Kidney (tissue), 22 donors: ENCODE data around the gene ZNF780B. TPM values are rescaled to one million over a fixed set of nuclear protein-coding genes. Genes with fewer than 3 reads are reported as not detected.

Source experiments
- DNase-seq, 5 donors: peaks; one replicate each; pipeline ENCODE4 v3.0.0-alpha.2; 2013 to 2020
- FAIRE-seq: peaks from 2 replicates; lab custom pipeline; 2012; peaks lifted over from hg19 to GRCh38; lab: Jason Lieb, UNC
- H3K27ac ChIP-seq, 2 donors: one replicate each; pipeline ENCODE4 v1.7.0; 2013; ENCODE audit warnings: low read depth in 2 of 2, low read length in 2 of 2, inconsistent platforms in 1 of 2
- H3K27me3 ChIP-seq: one replicate; pipeline ENCODE4 v1.7.1; 2013; ENCODE audit warnings: low read length, inconsistent platforms; ENCODE audit not compliant: control insufficient read depth, insufficient read depth
- H3K36me3 ChIP-seq, 3 donors: one replicate each; pipeline versions ENCODE4 v1.7.0 to v1.7.1; 2013; ENCODE audit warnings: low read length in 3 of 3, control low read depth in 1 of 3, inconsistent platforms in 1 of 3; ENCODE audit not compliant: insufficient read depth in 3 of 3, control insufficient read depth in 2 of 3
- H3K4me1 ChIP-seq, 3 donors: one replicate each; pipeline versions ENCODE4 v1.7.0 to v1.7.1; 2013; ENCODE audit warnings: low read length in 3 of 3, inconsistent platforms in 1 of 3, low read depth in 1 of 3; ENCODE audit not compliant: control insufficient read depth in 2 of 3, insufficient read depth in 2 of 3
- H3K4me3 ChIP-seq, 3 donors: one replicate each; pipeline versions ENCODE4 v1.7.0 to v1.8.1; 2013; ENCODE audit warnings: low read length in 3 of 3, control low read depth in 1 of 3, inconsistent platforms in 1 of 3
- H3K9ac ChIP-seq, 3 donors: one replicate each; pipeline versions ENCODE4 v1.7.0 to v1.7.1; 2013; ENCODE audit warnings: low read length in 3 of 3, control low read depth in 1 of 3, inconsistent platforms in 1 of 3
- H3K9me3 ChIP-seq, 3 donors: one replicate each; pipeline versions ENCODE4 v1.7.0 to v1.7.1; 2013; ENCODE audit warnings: low read length in 3 of 3, control low read depth in 1 of 3, inconsistent platforms in 1 of 3; ENCODE audit not compliant: control insufficient read depth in 2 of 3, insufficient read depth in 1 of 3
- intact Hi-C: fragments of 100-400 bp; cut with DNase I; formaldehyde crosslinking; loops from one replicate; pipeline ENCODE4 v1.11.1; 2022
- long read RNA-seq, 10 donors: library from polyadenylated mRNA in 1 of 10; unstranded in 1 of 10; transcript quantifications; one replicate each; pipeline ENCODE4 v2.0.0 and lab custom pipeline, GENCODE V29; 2021 to 2026
- polyA plus RNA-seq: library from polyadenylated mRNA; stranded (reverse); fragments of 350-450 nt; fragmentation: Illumina TruSeq; extraction: RNeasy Lipid Tissue Mini Kit (QIAGEN cat#74804); gene quantifications from one replicate; pipeline ENCODE4 v1.2.3, GENCODE V29; 2014; ENCODE audit warnings: low read depth, low replicate concordance; ENCODE audit not compliant: insufficient read depth
- total RNA-seq: library from RNA; stranded (reverse); fragmentation: NEBNext Ultra II Directional; extraction: Animal tissue kit (Norgen Biotek cat#: 25700); gene quantifications from one replicate; pipeline ENCODE4 v1.2.1, GENCODE V29; 2021
- TF ChIP-seq, protein P1 (sequence below): IDR thresholded peaks from 3 replicates; pipeline ENCODE4 v1.5.1; 2012; ENCODE audit warnings: mild to moderate bottlenecking, moderate library complexity, borderline replicate concordance; ENCODE audit not compliant: insufficient read depth; ENCODE audit errors: extremely low read depth
- donor health status: control.
- donor health status: control.
- donor health status: control.
- donor health status: control.
- donor health status: control.
- donor health status: DM: yes; HTN: yes; CAD: no.
- donor health status: Normal renal cell carcinoma (clear cell type).

The ZNF780B gene
- 33.2 TPM for total RNA-seq
- polyA plus RNA-seq, result 4.6 TPM
- long read RNA-seq, donor 1, full-length matches to known transcripts, result 3 of 3 reads
- long read RNA-seq, donor 1, partial matches to known transcripts, result 0 of 3 reads
- long read RNA-seq, donor 1, other reads (novel, unspliced or antisense), result 0 of 3 reads
- long read RNA-seq, donor 2, partial matches to known transcripts, result 5 of 5 reads
- long read RNA-seq, donor 2, other reads (novel, unspliced or antisense), result 0 of 5 reads
- long read RNA-seq, donor 3, result 0 reads
- long read RNA-seq, donor 4, result 0 reads
- long read RNA-seq, donor 5, result 0 reads
- long read RNA-seq, donor 6, result 0 reads
- long read RNA-seq, donor 7, partial matches to known transcripts, result 1 of 3 reads
- long read RNA-seq, donor 7, other reads (novel, unspliced or antisense), result 2 of 3 reads
- long read RNA-seq, donor 8, full-length matches to known transcripts, result 2 of 2 reads
- long read RNA-seq, donor 8, partial matches to known transcripts, result 0 of 2 reads
- long read RNA-seq, donor 8, other reads (novel, unspliced or antisense), result 0 of 2 reads
- long read RNA-seq, donor 9, full-length matches to known transcripts, result 1 of 1 reads
- long read RNA-seq, donor 9, partial matches to known transcripts, result 0 of 1 reads
- long read RNA-seq, donor 9, other reads (novel, unspliced or antisense), result 0 of 1 reads
- long read RNA-seq, donor 10, result 0 reads

DNA sequence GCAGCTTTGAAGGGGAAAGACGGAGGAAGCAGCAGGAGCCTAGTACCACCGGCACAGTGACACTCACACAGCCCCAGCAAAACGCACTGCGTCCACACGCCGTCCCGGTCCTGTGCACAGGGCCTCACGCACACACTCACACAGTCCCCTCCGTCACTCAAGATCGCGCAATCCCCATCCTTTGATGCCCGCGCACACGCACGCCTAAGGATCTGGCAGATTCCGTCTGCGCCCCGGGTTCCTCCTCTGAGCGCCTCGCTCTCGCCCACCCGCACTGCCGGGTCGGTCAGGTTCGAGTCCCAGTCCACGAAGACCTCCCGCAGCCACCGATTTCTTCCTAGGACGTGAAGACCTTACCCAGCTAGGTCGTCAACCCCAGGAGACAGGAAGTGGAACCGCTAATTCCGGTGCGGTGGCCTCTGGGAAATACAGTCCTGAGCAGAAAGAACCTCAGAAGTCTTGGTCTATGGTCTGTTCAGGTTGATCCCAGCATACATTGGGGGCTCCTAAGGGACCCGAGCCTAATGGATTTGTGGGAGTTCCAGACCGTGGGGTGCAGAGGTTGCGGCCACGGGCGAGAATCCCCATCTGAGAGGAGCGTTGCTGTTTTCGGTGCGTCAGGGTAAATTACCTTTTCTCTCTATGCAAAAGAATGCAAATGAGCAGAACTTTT, at the start of gene ZNF780B:
Gene ZNF780B, minus strand, starts transcription at position 400 of the 673 bp plus-strand sequence. CDS start 5,899 bp downstream, outside the sequence.
- peak within 1 kb of the TSS; percentile 59 to 78 (median 63) for H3K9ac ChIP-seq
- DNase-seq, result peak; percentile 75 to 88 (median 78)
- intact Hi-C loops, result no loop called here
- H3K27me3 ChIP-seq, result no peaks in the 10 kb centered on the region
- no peaks in the 10 kb centered on the region for H3K36me3 ChIP-seq
- no peaks in the 10 kb centered on the region for H3K4me1 ChIP-seq
- peak within 1 kb of the TSS; percentile 84 to 97 (median 93) for H3K4me3 ChIP-seq
- peak within 1 kb of the TSS; percentile 51 to 69 for H3K27ac ChIP-seq
- TF ChIP-seq, protein P1, sequence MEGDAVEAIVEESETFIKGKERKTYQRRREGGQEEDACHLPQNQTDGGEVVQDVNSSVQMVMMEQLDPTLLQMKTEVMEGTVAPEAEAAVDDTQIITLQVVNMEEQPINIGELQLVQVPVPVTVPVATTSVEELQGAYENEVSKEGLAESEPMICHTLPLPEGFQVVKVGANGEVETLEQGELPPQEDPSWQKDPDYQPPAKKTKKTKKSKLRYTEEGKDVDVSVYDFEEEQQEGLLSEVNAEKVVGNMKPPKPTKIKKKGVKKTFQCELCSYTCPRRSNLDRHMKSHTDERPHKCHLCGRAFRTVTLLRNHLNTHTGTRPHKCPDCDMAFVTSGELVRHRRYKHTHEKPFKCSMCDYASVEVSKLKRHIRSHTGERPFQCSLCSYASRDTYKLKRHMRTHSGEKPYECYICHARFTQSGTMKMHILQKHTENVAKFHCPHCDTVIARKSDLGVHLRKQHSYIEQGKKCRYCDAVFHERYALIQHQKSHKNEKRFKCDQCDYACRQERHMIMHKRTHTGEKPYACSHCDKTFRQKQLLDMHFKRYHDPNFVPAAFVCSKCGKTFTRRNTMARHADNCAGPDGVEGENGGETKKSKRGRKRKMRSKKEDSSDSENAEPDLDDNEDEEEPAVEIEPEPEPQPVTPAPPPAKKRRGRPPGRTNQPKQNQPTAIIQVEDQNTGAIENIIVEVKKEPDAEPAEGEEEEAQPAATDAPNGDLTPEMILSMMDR, result no peak
- no peak for FAIRE-seq
- H3K9me3 ChIP-seq, result peaks cover 0 to 10% (median 3%) of the 10 kb centered on the region in 3 donors

DNA sequence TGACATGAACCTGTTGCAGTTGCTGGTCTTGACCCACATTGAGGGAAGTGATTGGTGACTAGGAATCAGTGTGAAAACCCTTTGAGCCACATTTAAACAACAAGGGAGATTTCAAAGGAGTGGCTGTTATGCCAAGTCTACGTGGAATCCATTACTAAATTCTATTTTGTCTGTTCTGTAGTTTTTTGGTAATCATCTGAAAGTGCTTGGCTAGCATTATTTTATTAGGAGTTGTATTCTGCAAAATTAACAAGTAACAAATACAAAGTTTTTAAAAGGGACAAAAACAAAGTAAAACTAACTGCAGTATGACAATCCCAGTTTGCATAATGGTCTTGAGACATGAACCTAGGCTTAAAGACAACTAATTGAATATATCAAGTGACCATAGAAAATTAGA, 48.7 kb upstream of the ZNF780B start:
- no peaks in the 10 kb centered on the region for H3K36me3 ChIP-seq
- FAIRE-seq (no peak), DNase-seq (no peak)
- H3K9me3 ChIP-seq, result no peaks in the 10 kb centered on the region
- intact Hi-C loops, result no loop called here
- no peaks in the 10 kb centered on the region for H3K27me3 ChIP-seq
- H3K27ac ChIP-seq, result no peak overlapping the region
- H3K4me3 ChIP-seq, result no peak overlapping the region
- H3K4me1 ChIP-seq, result no peaks in the 10 kb centered on the region
- H3K9ac ChIP-seq, result no peak overlapping the region
- TF ChIP-seq, protein P1, result no peak

DNA sequence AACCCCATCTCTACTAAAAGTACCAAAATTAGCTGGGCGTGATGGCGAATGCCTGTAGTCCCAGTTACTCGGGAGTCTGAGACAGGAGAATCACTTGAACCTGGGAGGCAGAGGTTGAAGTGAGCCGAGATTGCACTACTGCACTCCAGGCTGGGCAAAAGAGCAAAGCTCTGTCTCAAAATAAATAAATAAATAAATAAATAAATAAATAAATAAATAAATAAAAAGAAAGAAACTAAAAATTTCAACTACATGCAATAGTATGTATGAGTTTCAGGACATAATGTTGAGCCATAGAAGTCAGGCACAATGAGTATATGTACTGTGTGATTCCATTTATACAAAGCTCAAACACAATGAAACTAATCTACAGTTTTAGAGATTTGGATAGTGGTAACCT, 47.6 kb upstream of the ZNF780B start:
- no peaks in the 10 kb centered on the region for H3K36me3 ChIP-seq
- no peaks in the 10 kb centered on the region for H3K27me3 ChIP-seq
- intact Hi-C loops, result no loop called here
- H3K9me3 ChIP-seq, result no peaks in the 10 kb centered on the region
- no peak for DNase-seq
- no peak for FAIRE-seq
- no peak overlapping the region for H3K27ac ChIP-seq
- H3K9ac ChIP-seq, result no peak overlapping the region
- no peak overlapping the region for H3K4me3 ChIP-seq
- TF ChIP-seq, protein P1, result no peak
- no peaks in the 10 kb centered on the region for H3K4me1 ChIP-seq
